T-helper 2 cell treated with Interferon-gamma antibody and Interleukin-4, amounts not matched to agents 100 ng/mL and 5 ng/mL, for 36 hours (primary cell): ENCODE data around the gene GLRA3. TPM values are rescaled to one million over a fixed set of nuclear protein-coding genes. Genes with fewer than 3 reads are reported as not detected.
"Not testable (repeated sequence)": the region's sequence is repeated elsewhere in the genome, so short reads cannot be mapped to it uniquely, and the experiment has no call there.

ENCODE experiments used
- intact Hi-C: fragments of 100-400 bp; cut with micrococcal nuclease; formaldehyde crosslinking; loops from one replicate; pipeline ENCODE4 v1.15.1; 2023
- total RNA-seq: library from RNA; stranded (reverse); gene quantifications from 2 replicates; pipeline ENCODE4 v1.2.3, GENCODE V29; 2022

The GLRA3 gene
- total RNA-seq, 1 donor from 2014 or later, result not detected

DNA sequence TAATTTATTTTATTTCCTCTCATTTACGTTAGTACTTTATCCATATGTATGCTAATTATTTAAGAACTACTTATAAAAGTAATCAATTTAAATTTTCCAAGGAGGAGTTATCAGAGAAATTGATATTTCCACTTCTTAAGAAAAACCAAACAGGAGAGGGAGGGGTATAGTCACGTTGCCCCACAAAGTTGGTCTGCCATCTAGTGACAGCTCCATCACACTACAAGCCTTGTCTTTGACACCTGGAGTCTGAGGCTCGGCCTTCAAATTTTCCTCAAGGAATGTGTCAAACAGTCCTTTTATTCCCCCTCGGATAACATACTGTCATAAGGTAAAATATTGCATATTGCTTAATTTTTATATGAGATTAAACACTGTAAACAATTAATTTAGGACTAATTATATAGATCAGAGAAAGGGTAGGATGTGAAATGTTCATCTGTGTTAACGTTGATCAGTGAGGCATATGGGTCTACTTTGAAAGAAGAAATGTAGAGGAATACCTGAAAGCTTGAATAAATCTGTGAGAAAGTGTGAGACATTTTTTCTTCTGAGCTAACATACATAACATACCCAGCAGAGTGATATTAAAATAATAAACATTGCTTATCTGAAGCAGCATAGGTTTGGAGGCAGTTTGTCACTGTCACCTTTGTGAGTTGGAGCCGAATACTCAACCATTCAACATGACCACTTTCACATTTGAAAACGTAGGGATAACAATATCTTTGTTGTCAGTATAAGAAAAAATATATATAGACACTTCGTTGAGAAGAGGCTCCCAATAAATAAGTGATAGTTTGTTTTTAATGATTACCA is 114.4 kb downstream of the GLRA3 start:
- intact Hi-C loops, result loop anchor here (1.0 kb wide), 2 partner anchors 82 to 349 kb away; no protein-coding TSS in a partner anchor

DNA sequence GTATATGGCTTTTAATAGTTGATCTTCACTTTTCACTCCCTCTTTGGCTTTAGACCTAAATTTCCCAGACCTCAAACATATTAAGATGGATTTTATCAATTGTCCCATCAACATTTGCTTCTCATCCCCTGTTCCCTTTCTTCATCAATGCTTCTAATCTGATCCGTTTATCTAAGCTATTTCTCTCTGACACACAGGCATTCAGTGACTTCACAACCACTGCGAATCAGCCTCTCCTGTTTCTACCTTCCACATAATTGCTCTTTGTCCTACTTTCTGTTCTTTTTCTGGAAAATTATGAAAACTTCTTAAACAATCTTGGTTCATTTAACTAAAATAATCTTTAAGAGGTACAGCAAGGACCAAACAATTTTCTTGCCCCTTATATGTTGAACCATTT is 115.2 kb downstream of the GLRA3 start:
- intact Hi-C loops, result loop anchor here (1.0 kb wide), 2 partner anchors 82 to 349 kb away; no protein-coding TSS in a partner anchor

DNA sequence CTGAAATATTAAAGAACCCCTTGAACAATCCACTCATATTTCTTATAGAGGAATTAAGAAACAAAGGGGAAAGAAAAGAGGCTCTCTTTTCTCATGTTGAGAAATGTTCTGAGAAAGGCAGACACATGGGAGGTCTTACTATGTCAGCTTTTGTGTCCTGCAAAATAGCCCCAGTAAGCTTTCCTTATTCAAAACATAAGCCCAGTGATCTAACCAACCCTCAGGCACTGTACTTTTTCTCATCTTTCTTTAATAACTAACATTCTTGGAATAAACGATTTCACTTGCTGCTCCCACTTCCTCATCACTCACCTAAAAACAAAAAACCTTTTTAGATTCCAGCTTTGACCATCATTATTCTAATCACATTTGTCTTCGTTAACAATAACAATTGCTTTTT is 115.9 kb downstream of the GLRA3 start:
- intact Hi-C loops, result no loop called here

DNA sequence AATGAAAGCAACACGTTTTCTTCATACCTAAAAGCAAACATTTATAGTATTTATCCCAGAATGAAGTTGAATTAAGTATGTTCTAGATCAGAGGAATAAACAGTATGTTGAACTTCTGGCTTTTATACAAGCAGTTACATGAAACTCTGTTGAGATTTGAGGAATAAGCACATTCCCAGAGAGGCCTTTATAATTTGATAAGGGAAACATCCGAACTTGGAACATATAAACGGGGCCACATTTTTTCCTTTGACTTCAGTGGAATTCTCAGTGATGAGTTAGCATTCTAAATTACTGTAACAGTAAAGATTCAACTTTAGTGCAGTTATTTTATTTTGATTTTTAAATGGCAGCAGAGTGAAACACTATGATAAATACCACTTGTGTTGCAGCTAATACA is 119.5 kb downstream of the GLRA3 start:
- intact Hi-C loops, result no loop called here

DNA sequence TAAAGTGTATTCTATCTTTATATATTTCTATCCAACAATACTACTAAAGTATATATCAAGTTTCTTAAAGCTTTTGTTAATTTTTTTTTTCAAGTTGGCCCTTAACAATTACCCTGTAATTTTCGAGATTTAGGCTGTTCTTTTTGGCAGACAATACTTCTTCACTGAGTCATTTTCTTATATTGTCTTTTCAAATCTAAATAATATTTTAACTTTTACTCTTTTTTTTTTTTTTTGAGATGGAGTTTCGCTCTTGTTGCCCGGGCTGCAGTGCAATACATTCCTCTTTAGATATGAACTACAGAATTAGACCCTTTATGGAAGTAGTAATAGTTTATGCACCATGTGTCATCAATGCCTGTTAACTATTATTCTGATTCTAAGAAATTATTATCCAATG is 120.7 kb downstream of the GLRA3 start:
- intact Hi-C loops, result no loop called here

DNA sequence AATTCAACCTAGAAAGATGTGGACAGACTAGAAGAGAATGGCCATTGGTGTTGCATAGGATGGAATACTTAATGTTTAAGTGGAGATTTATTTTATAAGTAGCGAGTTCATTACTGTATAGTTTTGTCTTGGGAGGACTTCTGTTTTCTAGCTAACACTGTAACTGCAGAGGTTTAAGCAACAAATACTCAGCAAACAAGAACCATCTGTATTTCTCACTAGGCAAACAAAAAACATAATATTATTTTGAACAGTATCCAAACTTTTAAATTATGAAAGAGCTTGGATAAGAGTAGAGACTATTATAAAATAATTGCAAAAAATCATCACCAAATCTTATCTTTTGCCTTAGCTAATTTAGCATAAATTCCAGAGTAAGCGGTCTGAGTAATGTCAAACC is 121.1 kb downstream of the GLRA3 start:
- intact Hi-C loops, result no loop called here

DNA sequence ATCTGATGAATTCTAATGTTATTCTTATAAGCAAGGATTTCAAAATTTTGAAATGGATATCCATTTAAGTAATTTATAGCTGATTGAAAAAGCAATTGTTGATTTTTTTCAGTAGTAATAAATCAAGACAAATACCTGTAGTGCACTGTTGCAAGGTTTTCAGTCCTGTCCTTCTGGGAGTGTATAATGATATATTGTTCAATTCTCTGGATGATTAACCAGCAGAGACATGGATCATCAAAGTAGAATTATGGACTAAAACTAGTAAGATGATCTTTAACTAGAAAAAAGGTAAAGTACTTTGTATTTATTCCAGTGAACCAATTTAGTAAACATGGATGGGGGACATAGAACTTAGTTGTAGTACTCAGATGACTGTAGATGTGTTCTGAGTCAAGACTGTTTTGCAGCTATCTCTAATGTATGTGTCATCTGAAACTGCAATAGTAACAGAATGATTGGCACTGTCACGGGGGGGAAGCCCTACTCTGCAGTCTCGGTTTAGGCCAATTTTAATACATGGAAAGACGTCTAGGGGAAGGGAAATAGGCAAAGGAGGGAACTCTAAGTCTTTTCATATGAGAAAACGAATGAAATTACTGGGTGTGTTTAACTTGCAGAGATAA is 121.9 kb downstream of the GLRA3 start:
- intact Hi-C loops, result no loop called here

DNA sequence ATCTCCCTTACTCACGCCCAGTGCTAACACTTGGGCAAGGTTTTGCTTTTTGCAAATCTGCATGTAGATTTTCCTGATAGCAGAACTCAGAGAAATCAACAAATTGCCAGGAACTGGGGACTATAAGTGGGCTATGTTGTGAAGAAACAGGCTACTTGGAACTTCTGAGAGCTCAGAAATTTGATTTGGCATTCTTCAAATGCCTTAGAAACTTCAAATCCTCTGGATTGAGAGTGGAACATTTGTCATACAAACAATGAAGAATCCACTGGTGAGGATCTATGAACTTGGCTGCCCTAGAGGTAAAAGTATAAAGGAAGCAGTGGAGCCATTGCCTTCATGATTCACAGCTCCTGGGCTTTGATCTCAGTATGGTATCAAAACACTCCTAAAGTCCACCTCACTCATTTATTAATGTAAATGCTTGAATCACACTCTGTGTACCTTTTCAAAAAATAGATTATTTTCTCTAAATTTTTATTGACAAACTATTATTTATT is 126.0 kb downstream of the GLRA3 start:
- intact Hi-C loops, result no loop called here

DNA sequence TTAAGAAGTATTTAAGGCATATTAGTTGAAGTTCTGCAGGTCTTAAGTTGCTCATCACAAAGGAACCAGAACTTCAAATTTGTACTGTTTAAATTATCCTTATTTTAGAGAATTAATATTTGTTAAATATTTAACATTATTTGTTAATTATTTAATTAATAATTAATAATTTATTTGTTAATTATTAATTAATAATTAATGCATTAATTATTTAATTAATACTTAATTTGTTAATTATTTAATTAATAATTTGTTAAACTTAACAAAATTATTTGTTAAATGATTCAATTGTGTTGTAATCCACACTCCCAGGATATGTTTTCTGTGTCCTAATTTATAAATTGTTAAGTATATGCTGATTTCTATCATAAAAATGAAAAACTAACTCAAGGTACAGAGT is 129.4 kb downstream of the GLRA3 start:
- intact Hi-C loops, result no loop called here

DNA sequence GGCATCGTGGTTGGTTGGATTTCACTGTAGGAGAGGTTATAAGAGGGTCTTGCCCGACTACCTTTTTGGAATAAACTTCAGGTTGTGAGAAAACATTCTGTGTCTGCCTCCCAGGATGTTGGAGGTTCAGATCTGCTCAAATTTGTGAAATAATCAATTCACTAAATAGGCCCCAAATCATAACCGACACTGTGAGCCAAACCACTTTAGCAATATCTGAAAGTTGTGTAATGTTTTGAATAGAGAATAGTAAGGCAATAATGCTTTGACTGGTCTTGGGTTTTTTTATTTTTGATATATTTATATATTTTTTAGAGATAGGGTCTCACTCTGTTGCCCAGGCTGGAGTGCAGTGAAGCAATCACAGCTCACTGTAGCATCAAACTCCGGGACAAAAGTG is 131.2 kb downstream of the GLRA3 start:
- intact Hi-C loops, result no loop called here

DNA sequence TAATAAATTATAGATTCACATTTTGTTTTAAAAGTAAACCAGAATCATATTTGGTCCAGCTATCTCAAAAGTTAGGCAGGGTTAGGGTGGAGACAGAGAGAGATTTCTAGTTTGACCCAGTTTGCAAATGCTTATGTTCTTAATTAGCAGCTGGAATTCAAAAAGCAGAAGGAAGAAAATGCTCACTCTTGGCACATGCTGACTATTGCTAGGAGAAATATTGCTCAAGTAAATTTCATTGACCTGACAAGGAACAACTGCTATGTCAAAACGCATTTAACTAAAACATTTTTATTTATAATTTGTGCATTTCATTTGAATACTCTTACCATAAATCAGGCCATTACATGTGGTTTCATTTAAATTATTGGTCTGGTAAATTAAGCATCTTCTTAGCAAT is 131.8 kb downstream of the GLRA3 start:
- intact Hi-C loops, result no loop called here

DNA sequence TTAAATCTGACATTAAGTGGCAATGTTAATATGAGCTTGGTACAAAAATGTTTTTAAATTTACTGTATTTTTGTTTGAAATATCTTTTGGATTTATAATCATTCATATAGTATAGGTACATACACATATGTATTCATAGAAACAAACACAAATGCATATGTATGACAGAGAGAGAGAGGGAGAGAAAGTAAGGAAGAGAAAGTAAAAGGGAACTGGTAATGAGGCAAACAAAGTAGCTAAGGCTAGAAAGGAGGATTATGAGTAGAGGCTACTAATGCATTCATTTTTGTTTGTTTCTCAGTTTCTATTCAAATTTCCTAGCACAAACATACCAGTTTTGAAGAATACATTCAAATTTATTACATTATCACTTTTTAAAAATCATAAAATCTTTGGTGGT is 132.4 kb downstream of the GLRA3 start:
- intact Hi-C loops, result no loop called here

DNA sequence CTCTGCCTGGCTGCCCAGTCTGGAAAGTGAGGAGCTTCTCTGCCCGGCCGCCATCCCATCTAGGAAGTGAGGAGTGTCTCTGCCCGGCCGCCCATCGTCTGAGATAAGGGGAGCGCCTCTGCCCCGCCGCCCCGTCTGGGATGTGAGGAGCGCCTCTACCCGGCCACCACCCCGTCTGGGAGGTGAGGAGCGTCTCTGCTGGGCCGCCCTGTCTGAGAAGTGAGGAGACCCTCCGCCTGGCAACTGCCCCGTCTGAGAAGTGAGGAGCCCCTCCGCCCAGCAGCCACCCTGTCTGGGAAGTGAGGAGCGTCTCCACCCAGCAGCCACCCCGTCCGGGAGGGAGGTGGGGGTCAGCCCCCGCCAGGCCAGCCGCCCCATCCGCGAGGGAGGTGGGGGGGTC is 137.2 kb downstream of the GLRA3 start:
- intact Hi-C loops, result not testable (repeated sequence)

DNA sequence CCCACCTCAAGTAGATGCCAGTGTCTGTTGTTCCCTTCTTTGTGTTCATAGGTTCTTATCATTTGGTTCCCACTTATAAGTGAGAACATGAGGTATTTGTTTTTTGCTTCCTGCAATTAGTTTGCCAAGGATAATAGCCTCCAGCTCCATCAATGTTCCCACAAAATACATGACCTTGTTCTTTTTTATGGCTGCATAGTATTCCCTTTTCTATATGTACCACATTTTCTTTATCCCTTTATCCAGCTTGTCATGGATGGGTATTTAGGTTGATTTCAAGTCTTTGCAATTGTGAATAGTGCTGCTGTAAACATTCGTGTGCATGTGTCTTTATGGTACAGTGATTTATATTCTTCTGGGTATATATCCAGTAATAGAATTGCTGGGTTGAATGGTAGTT is 138.4 kb downstream of the GLRA3 start:
- intact Hi-C loops, result no loop called here

DNA sequence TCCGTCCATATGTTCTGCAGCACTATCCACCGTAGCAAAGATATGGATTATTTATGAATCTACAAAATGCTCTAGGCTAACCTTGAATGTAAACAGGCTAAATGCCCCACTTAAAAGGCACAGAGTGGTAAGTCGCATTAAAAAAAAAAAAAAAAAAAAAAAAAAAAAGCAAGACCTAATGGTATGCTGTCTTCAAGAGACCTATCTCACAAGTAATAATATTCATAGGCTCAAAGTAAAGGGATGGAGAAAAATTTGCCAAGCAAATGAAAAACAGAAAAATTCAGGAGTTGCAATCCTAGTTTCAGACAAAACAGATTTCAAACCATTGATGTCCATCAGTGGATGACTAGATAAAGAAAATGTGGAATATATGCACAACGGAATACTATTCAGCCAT is 139.4 kb downstream of the GLRA3 start:
- intact Hi-C loops, result no loop called here

DNA sequence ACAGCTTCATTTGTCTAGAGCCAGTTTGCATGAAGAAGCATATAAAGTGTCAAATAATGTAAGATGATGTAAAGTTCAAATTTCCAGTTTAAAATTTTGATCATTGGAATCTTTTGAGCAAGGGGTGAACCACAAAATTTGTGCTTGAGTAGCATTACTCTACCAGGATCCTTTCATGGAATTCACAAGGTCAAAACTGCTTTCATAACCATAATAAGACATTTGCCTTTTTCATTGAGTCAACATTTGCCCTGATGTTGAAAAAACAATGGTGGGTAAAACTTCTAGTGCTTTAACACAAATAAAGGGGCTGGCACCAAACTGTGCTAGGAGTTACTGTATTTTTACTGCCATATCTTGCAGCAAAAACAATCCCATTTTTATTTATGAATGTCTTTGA is 142.2 kb downstream of the GLRA3 start:
- intact Hi-C loops, result no loop called here

DNA sequence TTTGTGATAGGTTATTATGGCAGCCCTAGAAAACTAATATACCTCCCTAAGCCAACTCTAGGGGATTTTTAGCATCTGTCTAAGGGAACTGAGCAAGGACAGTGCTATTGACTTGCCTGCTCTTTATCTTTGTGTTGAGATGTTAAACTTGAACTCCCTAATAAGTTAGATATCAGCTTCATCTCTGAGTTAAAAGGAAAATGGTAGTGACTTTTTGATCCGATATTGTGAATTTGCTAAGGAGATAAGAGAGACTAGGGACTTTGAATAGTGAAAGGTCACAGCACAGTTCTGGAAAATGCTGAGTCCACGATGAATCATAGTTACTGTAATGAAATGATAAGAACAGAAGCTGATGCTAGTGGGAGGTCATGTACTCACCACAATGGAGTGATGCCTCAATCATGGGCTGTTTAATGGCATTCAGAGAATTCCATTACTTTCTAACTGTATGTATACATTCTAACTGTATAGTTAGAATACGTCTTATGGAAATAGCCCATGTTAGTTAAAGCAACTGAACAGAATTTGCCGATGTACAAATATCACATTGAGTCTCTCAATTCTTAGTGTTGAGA is 147.2 kb downstream of the GLRA3 start:
- intact Hi-C loops, result no loop called here

DNA sequence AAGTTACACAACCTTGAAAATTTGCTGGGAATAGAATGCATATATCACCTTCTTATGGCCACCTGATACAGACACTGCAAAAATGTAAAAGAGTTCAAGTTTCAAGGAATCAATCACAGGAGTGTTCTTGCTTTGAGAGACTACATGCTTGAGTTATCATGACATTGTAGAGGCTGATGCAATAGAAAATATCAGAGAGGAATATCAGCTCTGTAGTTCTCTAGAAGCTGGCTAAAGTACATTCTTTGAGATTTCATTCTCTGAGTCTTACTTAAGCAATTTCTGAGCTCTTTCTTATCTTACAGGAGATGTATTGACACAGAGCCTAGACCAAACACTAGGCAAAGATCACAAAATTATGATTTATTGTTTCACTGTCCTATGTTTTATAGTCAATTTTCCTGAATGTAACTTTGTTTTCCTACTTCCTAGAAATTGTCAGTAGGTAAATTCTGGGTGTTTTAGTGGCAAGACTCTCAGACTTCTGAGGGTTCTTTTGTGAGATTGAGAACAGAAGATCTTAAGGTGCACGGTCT is 154.7 kb downstream of the GLRA3 start:
- intact Hi-C loops, result no loop called here

DNA sequence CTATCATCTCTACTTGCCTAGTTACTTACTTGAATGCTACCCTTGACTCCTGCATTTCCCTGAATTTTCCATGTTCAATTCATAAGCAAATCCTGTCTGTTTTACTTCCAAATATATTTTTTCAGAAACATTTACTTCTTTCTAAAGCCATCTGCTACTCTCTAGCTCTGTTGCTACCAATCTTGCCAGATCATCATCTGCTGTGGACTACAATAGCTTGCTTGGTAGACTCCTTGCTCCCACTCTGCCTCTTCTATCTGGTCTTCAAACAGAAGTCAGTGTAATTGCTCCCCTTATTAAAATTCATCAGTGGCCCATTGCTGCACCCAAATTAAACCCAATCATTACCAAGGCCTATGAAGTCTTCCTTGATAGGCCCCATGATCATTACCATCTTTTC is 155.2 kb downstream of the GLRA3 start:
- intact Hi-C loops, result no loop called here

DNA sequence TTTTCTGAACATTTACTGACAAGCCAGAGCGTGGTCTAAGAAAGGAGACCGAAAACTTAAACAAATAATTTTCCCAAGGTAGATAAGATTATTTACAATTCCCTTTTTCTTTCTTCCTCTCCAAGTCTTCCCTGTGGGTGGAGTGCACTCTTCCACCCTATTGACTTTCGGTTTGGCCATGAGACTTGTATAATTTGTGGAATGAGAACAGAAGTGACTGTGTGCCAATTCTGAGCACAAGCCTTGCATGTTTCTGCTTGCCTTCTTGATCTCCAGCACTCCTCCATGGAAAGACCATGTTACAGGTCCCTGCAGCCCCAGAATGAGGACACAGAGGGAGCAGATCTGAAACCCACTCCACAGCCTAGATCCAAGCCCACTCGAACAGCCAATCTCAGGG is 156.8 kb downstream of the GLRA3 start:
- intact Hi-C loops, result no loop called here

DNA sequence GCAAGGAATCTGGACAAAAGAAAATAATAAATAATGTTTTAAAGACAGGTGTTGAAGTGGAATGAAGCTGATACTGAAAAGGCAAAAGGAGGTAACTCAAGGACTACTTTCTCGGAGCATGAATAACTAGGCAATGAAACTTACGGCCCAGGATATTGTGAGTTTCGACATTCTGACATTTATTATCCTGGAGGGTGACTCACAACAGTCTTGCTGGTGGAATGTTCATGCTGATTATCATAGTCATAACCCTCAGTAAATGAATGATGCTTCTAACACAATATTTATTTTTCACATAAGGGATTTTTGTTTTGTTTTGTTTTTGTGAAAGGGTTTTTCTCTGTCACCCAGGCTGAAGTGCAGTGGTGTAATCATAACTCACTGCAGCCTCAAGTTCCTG is 159.8 kb downstream of the GLRA3 start:
- intact Hi-C loops, result no loop called here

DNA sequence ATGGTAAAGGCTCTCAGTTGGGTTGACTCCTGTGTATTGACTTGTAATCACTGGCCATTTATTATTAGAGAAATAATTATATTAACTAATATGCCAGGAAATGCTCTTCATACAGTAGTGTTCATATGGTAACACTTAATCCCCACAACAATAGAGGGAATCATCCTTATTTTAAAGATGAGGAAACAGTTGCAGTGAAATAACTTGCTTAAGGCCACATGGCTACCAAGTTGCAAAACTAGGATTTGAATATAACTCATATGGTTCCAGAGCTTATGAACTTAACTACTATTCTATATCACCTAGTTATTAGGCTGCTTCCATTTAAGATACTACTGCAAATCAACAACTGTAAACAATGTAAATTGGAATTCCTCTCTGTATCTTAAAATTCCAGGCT is 163.2 kb downstream of the GLRA3 start:
- intact Hi-C loops, result no loop called here
